HG03025 (cell line): Measurements from ENCODE around the gene IL23A.
A peak's percentile ranks its signal among the peaks of the same experiment; 100 is the strongest.
"Not testable (repeated sequence)": the region's sequence is repeated elsewhere in the genome, so short reads cannot be mapped to it uniquely, and the experiment has no call there.

ENCODE experiments used
- ATAC-seq: cut with Tn5 transposase; IDR thresholded peaks from one replicate; pipeline ENCODE4 v1.9.1; 2021; ENCODE audit warnings: mild to moderate bottlenecking, moderate library complexity; ENCODE audit not compliant: unreplicated experiment, low FRiP score

The IL23A gene

GRCh38 chr12:56338308-56339157 lies at the start of gene IL23A:
Gene IL23A, plus strand, starts transcription at chr12:56338884. Its CDS starts 161 bp downstream, at chr12:56339045.
- no peak for ATAC-seq

GRCh38 chr12:56293795-56294194 lies 44.9 kb upstream of the IL23A start:
- ATAC-seq, result no peak

GRCh38 chr12:56296295-56296694 lies 42.4 kb upstream of the IL23A start:
- ATAC-seq, result no peak

GRCh38 chr12:56297400-56297799 lies 41.3 kb upstream of the IL23A start:
- ATAC-seq, result no peak

GRCh38 chr12:56298828-56299227 lies 39.9 kb upstream of the IL23A start:
- ATAC-seq, result no peak

- ATAC-seq, result no peak
These were observed 39.3 kb upstream of the IL23A start for GRCh38 chr12:56299308-56299852.

GRCh38 chr12:56299853-56300643 lies 38.6 kb upstream of the IL23A start, which contains the start of gene CS:
Gene CS, minus strand, starts transcription at chr12:56300330. Its CDS starts 129 bp downstream, at chr12:56300201.
- peak; percentile 88 for ATAC-seq

GRCh38 chr12:56300644-56301464 lies 37.8 kb upstream of the IL23A start:
- no peak for ATAC-seq

- ATAC-seq, result no peak
These were observed 34.4 kb upstream of the IL23A start for GRCh38 chr12:56304276-56304675.

GRCh38 chr12:56304872-56305590 lies 33.7 kb upstream of the IL23A start:
- no peak for ATAC-seq

- ATAC-seq, result no peak
These were observed 31.3 kb upstream of the IL23A start for GRCh38 chr12:56307221-56307965.

GRCh38 chr12:56308714-56309113 lies 30.0 kb upstream of the IL23A start:
- ATAC-seq, result no peak

GRCh38 chr12:56311003-56311402 lies 27.7 kb upstream of the IL23A start:
- no peak for ATAC-seq

GRCh38 chr12:56315249-56315621 lies 23.4 kb upstream of the IL23A start:
- ATAC-seq, result no peak

- ATAC-seq, result peak; percentile 83
These were observed 22.8 kb upstream of the IL23A start, which contains the start of gene CNPY2 for GRCh38 chr12:56315622-56316473. Gene CNPY2, minus strand, starts transcription at chr12:56315988. Its CDS starts 771 bp downstream, at chr12:56315217.

GRCh38 chr12:56317675-56318074 lies 21.0 kb upstream of the IL23A start:
- no peak for ATAC-seq

- no peak for ATAC-seq
These were observed 17.7 kb upstream of the IL23A start for GRCh38 chr12:56321027-56321426.

- ATAC-seq, result not testable (repeated sequence)
These were observed 17.1 kb upstream of the IL23A start for GRCh38 chr12:56321610-56322009.
